ENCODE results near the gene NUDT4. TPM values are rescaled to one million over a fixed set of nuclear protein-coding genes. Genes with fewer than 3 reads are reported as not detected.
A peak's percentile ranks its signal among the peaks of the same experiment; 100 is the strongest.

The NUDT4 gene
- total and polyA plus RNA-seq, 2 of the 13 experiments (the other 11 are each of a cell fraction or from before 2014, with no cell fraction given), result 37.3 to 70.1 TPM

DNA sequence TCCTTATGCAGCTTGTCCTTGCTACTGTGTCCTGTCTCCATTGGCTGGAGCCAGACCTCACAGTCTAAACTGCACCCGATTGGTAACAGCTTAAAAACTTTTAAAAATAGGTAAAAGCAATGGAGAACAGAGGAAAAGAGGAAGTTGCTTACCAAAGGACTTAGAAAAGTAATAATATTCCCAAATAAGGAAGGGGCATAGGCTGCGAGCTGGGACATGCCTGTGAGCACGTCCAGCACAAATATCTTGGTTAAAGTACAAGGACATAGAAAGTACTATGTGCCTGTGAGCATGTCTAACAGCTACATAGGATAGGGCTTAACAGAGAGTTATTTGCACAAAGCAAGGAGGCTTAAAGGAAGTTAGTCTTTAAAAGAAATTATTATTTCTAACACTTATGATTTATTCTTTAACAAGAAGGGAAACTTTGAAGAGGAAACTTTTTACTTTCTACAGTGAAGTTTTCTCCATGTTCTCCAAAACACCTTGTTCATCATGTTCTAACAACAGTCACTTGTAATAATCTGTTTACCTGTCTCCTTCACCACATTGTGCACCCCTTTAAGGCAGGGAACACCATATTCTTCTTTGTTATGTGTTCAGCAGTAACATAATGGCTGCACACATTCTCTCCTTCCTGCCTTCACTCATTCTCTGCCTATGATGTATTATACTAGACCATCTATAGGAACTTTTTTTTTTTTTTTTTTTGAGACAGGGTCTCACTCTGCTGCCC, 73.9 kb downstream of the NUDT4 start (continued):
- TF ChIP-seq ZHX1 (CRISPR knock-in tag; IDR thresholded peaks at IDR 0.05; ENCODE audit: low read depth) (no peak), ZNF883 (CRISPR knock-in tag; IDR thresholded peaks at IDR 0.05; ENCODE audit: not compliant biosample characterization) (no peak), GATAD2A (CRISPR knock-in tag; IDR thresholded peaks at IDR 0.05) (peak; percentile 55; the same call in 1 of the 2 replicates), ARHGAP35 (CRISPR knock-in tag; IDR thresholded peaks at IDR 0.05; ENCODE audit: borderline replicate concordance) (no peak)

DNA sequence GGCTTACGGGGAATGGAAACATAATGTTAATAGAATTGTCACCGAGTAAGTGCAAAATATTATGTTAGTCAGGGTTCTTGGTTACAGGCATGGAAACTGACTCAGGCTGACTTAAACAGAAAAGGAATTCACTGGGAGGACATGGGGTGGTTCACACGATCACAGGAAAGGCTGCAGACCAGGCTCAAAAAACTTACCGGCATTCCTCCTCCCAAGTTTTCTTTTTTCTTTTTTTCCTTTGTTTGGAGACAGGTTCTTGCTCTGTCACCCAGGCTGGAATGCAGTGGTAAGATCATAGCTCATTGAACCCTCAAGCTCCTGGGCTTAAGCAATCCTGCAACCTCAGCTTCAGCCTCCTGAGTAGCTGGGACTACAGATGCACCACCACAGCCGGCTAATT, 75.9 kb downstream of the NUDT4 start:
- Histone ChIP-seq H3K4me3 (replicated peaks in 1 of 3; ENCODE audit: insufficient read depth in 1 of 3, low read depth in 2 of 3, low read length in 3 of 3) (no peak overlapping the region), H3K9ac (ENCODE audit: insufficient read depth, low read depth, low read length) (no peak overlapping the region; the same call in 1 of the 2 replicates), H3K27me3 (ENCODE audit: control insufficient read depth in 1 of 2, insufficient read depth in 2 of 2, low read length in 2 of 2) (no peaks in the 10 kb centered on the region), H3K36me3 (replicated peaks in 1 of 2; ENCODE audit: control insufficient read depth in 1 of 2, insufficient read depth in 2 of 2, low read length in 2 of 2) (no peaks in the 10 kb centered on the region), H3K4me1 (ENCODE audit: insufficient read depth, low read length) (peaks cover 60% of the 10 kb centered on the region), H2AFZ (ENCODE audit: low read length) (peak overlapping the region; percentile 31), H3K4me2 (ENCODE audit: low read depth, low read length) (peak overlapping the region; percentile 25), H3K27ac (ENCODE audit: extremely low read length, insufficient read depth, low read length) (peak overlapping the region; percentile 57), H3K9me3 (ENCODE audit: low read length) (no peaks in the 10 kb centered on the region), H4K20me1 (ENCODE audit: insufficient read depth, low read length) (no peaks in the 10 kb centered on the region), H3K79me2 (ENCODE audit: insufficient read depth, low read length) (no peaks in the 10 kb centered on the region)
- 38% methylated on average over 5 of the region's 5 CpGs for WGBS (ENCODE audit: low lambda C conversion rate)
- BruUV-seq (replicated peaks), result no TSS peak
- no peak for DNase-seq (ENCODE audit: low spot score)
- in situ Hi-C loops (cut with HindIII; ENCODE audit: extremely low pct_ligation_motif_present, low pct_unique_long_range_greater_than_20kb), result no loop called here
- peak; percentile 70 for ATAC-seq
- no peak for FAIRE-seq
- intact Hi-C loops (cut with micrococcal nuclease; ENCODE audit: unreplicated experiment), result no loop called here
- ChIA-PET CTCF (ENCODE audit: low intra/inter-chr PET ratio, low total read pairs) (no interaction called here), POLR2A (interaction anchor here (0.9 kb wide), 1 partner anchor 11 kb away, joined by 4 read pairs; no protein-coding TSS in a partner anchor)
- TF ChIP-seq ZNF256 (CRISPR knock-in tag; conservative IDR thresholded peaks at IDR 0.05), result no peak
- 0 out of 2 replicates have a peak, but pooled peaks have one; percentile 20 for TF ChIP-seq ARID5B (CRISPR knock-in tag; IDR thresholded peaks at IDR 0.05)
- TF ChIP-seq ZNF607 (CRISPR knock-in tag; IDR thresholded peaks at IDR 0.05; ENCODE audit: borderline replicate concordance), result 0 out of 2 replicates have a peak, but pooled peaks have one; percentile 14
- TF ChIP-seq CEBPZ (IDR thresholded peaks at IDR 0.05; ENCODE audit: low read length), result no peak
- no peak for TF ChIP-seq ZNF264 (CRISPR knock-in tag; IDR thresholded peaks at IDR 0.05)
- peak; percentile 68 for TF ChIP-seq CEBPG (CRISPR knock-in tag; IDR thresholded peaks at IDR 0.05)
- peak; percentile 34; the same call in 1 of the 2 replicates for TF ChIP-seq MED1 (CRISPR knock-in tag; IDR thresholded peaks at IDR 0.05)
- no peak for TF ChIP-seq DMAP1 (CRISPR knock-in tag; IDR thresholded peaks at IDR 0.05)
- no peak for TF ChIP-seq ZBTB38 (CRISPR knock-in tag; IDR thresholded peaks at IDR 0.05)

Data from HepG2 (cell line).